GM12878 (cell line): ENCODE data around the gene HMCN1.

Source experiments
- EP300 ChIP-seq, 2 experiments: fragments of 150-350 bp in 1 of 2; IDR thresholded peaks; 2 replicates each; pipeline ENCODE4 v1.6.1; 2011 to 2012; ENCODE audit warnings: low read depth in 2 of 2, low read length in 2 of 2, borderline replicate concordance in 1 of 2, improper control_type of control experiment in 1 of 2, inconsistent platforms in 1 of 2; ENCODE audit not compliant: control insufficient read depth in 1 of 2
- NFYB ChIP-seq: IDR thresholded peaks from 2 replicates; pipeline ENCODE4 v1.6.1; 2011; ENCODE audit warnings: low read depth, mild to moderate bottlenecking, low read length, improper control_type of control experiment, moderate library complexity; ENCODE audit not compliant: insufficient read depth
- TAF1 ChIP-seq: IDR thresholded peaks from 2 replicates; pipeline ENCODE4 v1.6.1; 2011; ENCODE audit warnings: mild to moderate bottlenecking, low read depth, low read length, borderline replicate concordance
- TCF3 ChIP-seq: IDR thresholded peaks from 2 replicates; pipeline ENCODE4 v1.6.1; 2012; ENCODE audit warnings: low read depth, mild to moderate bottlenecking, low read length, borderline replicate concordance; ENCODE audit not compliant: insufficient read depth

DNA sequence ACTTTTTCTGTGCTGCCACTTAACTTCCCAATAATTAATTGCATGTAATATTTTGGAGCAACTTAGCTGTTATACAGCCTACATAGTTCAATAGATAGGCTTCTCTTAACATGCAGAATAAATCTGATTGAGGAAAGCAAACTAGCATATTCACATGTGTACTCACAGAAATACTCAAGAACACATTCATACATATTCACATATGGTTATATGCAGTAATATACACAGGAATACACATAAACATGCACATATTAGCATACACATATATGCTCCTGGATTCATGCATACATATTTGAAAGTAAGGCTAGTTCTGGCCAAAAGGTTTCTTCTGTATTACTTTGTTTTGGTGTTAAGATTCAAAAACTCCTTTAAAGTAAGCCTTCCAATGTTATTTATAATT is 73.1 kb downstream of the HMCN1 start:
- TF ChIP-seq NFYB (no peak), TCF3 (no peak), TAF1 (no peak), EP300 (IDR thresholded peaks at IDR 0.05; ENCODE audit: borderline replicate concordance in 1 of 2, control insufficient read depth in 1 of 2, low read depth in 2 of 2, low read length in 2 of 2) (no peak)
